ENCODE measurements around the gene PHF11. TPM values are rescaled to one million over a fixed set of nuclear protein-coding genes. Genes with fewer than 3 reads are reported as not detected.

PHF11 gene
- total RNA-seq, 2 experiments from 2014 or later: 121 to 123 TPM

GRCh38 chr13:49512578-49512977, 16.8 kb downstream of the PHF11 start:
- POLR2A ChIA-PET: no interaction called here
- Mint-ChIP-seq H3K9me3 (peaks cover 2% of the 10 kb centered on the region), H3K4me3 (no peak overlapping the region), H3K4me1 (peaks cover 8% of the 10 kb centered on the region), H3K27me3 (no peaks in the 10 kb centered on the region), H3K27ac (peak overlapping the region; percentile 58), H3K36me3 (peaks cover 46% of the 10 kb centered on the region)
- ATAC-seq (ENCODE audit: low read depth) (no peak), DNase-seq (no peak)

GRCh38 chr13:49516467-49516866, 20.7 kb downstream of the PHF11 start:
- no peaks in the 10 kb centered on the region for H3K9me3 Mint-ChIP-seq
- DNase-seq: no peak
- no peaks in the 10 kb centered on the region for H3K27me3 Mint-ChIP-seq
- ATAC-seq (ENCODE audit: low read depth): no peak
- H3K27ac Mint-ChIP-seq: no peak overlapping the region
- POLR2A ChIA-PET: no interaction called here
- H3K4me1 Mint-ChIP-seq: peaks cover 2% of the 10 kb centered on the region
- peaks cover 37% of the 10 kb centered on the region for H3K36me3 Mint-ChIP-seq
- no peak overlapping the region for H3K4me3 Mint-ChIP-seq

GRCh38 chr13:49517461-49517860, 21.7 kb downstream of the PHF11 start:
- ATAC-seq (ENCODE audit: low read depth) (no peak), DNase-seq (no peak)
- H3K27me3 Mint-ChIP-seq: no peaks in the 10 kb centered on the region
- H3K36me3 Mint-ChIP-seq: peaks cover 34% of the 10 kb centered on the region
- H3K27ac Mint-ChIP-seq: no peak overlapping the region
- peaks cover 2% of the 10 kb centered on the region for H3K4me1 Mint-ChIP-seq
- POLR2A ChIA-PET: no interaction called here
- no peak overlapping the region for H3K4me3 Mint-ChIP-seq
- H3K9me3 Mint-ChIP-seq: no peaks in the 10 kb centered on the region

- Mint-ChIP-seq H3K27ac (no peak overlapping the region), H3K27me3 (no peaks in the 10 kb centered on the region), H3K4me1 (peaks cover 7% of the 10 kb centered on the region), H3K9me3 (no peaks in the 10 kb centered on the region), H3K4me3 (no peak overlapping the region), H3K36me3 (peaks cover 14% of the 10 kb centered on the region)
- DNase-seq (no peak), ATAC-seq (ENCODE audit: low read depth) (no peak)
- POLR2A ChIA-PET: no interaction called here
These were observed 25.5 kb downstream of the PHF11 start for GRCh38 chr13:49521224-49521623.

GRCh38 chr13:49524740-49525501, 29.2 kb downstream of the PHF11 start:
- no peak overlapping the region for H3K4me3 Mint-ChIP-seq
- DNase-seq (no peak), ATAC-seq (ENCODE audit: low read depth) (no peak)
- no peak overlapping the region for H3K27ac Mint-ChIP-seq
- H3K36me3 Mint-ChIP-seq: peaks cover 16% of the 10 kb centered on the region
- peaks cover 5% of the 10 kb centered on the region for H3K4me1 Mint-ChIP-seq
- H3K9me3 Mint-ChIP-seq: no peaks in the 10 kb centered on the region
- POLR2A ChIA-PET: interaction anchor here (0.7 to 1.0 kb wide), 2 partner anchors 14 to 60 kb away, joined by 3 to 4 read pairs; no protein-coding TSS in a partner anchor
- H3K27me3 Mint-ChIP-seq: no peaks in the 10 kb centered on the region

- Mint-ChIP-seq H3K36me3 (peaks cover 27% of the 10 kb centered on the region), H3K27ac (no peak overlapping the region), H3K27me3 (no peaks in the 10 kb centered on the region), H3K9me3 (no peaks in the 10 kb centered on the region), H3K4me3 (no peak overlapping the region), H3K4me1 (peaks cover 5% of the 10 kb centered on the region)
- POLR2A ChIA-PET: no interaction called here
- DNase-seq: no peak
- no peak for ATAC-seq (ENCODE audit: low read depth)
These were observed 31.4 kb downstream of the PHF11 start for GRCh38 chr13:49527123-49527522.

GRCh38 chr13:49528161-49528560, 32.4 kb downstream of the PHF11 start:
- H3K36me3 Mint-ChIP-seq: peaks cover 33% of the 10 kb centered on the region
- no peak overlapping the region for H3K4me3 Mint-ChIP-seq
- H3K4me1 Mint-ChIP-seq: peaks cover 12% of the 10 kb centered on the region
- no peak for ATAC-seq (ENCODE audit: low read depth)
- no peak overlapping the region for H3K27ac Mint-ChIP-seq
- no peaks in the 10 kb centered on the region for H3K27me3 Mint-ChIP-seq
- POLR2A ChIA-PET: no interaction called here
- no peak for DNase-seq
- no peaks in the 10 kb centered on the region for H3K9me3 Mint-ChIP-seq

GRCh38 chr13:49530457-49530856, 34.7 kb downstream of the PHF11 start:
- no peaks in the 10 kb centered on the region for H3K27me3 Mint-ChIP-seq
- H3K4me1 Mint-ChIP-seq: peaks cover 12% of the 10 kb centered on the region
- H3K9me3 Mint-ChIP-seq: no peaks in the 10 kb centered on the region
- H3K27ac Mint-ChIP-seq: no peak overlapping the region
- no peak for ATAC-seq (ENCODE audit: low read depth)
- H3K4me3 Mint-ChIP-seq: no peak overlapping the region
- POLR2A ChIA-PET: interaction anchor here (0.6 kb wide), 1 partner anchor 56 kb away, joined by 3 read pairs; no protein-coding TSS in a partner anchor
- peaks cover 43% of the 10 kb centered on the region for H3K36me3 Mint-ChIP-seq
- no peak for DNase-seq

- ATAC-seq (ENCODE audit: low read depth): no peak
- no peaks in the 10 kb centered on the region for H3K27me3 Mint-ChIP-seq
- H3K4me1 Mint-ChIP-seq: peaks cover 12% of the 10 kb centered on the region
- POLR2A ChIA-PET: no interaction called here
- no peak overlapping the region for H3K27ac Mint-ChIP-seq
- peak overlapping the region; percentile 26 for H3K4me3 Mint-ChIP-seq
- no peaks in the 10 kb centered on the region for H3K9me3 Mint-ChIP-seq
- no peak for DNase-seq
- peaks cover 45% of the 10 kb centered on the region for H3K36me3 Mint-ChIP-seq
These were observed 36.8 kb downstream of the PHF11 start for GRCh38 chr13:49532593-49532992.

- Mint-ChIP-seq H3K36me3 (peaks cover 50% of the 10 kb centered on the region), H3K27me3 (no peaks in the 10 kb centered on the region), H3K4me1 (peaks cover 12% of the 10 kb centered on the region), H3K4me3 (peak overlapping the region; percentile 26), H3K9me3 (no peaks in the 10 kb centered on the region), H3K27ac (no peak overlapping the region)
- POLR2A ChIA-PET: no interaction called here
- DNase-seq (no peak), ATAC-seq (ENCODE audit: low read depth) (no peak)
These were observed 37.3 kb downstream of the PHF11 start for GRCh38 chr13:49533011-49533410.

GRCh38 chr13:49533591-49534269, 38.0 kb downstream of the PHF11 start:
- Mint-ChIP-seq H3K4me3 (no peak overlapping the region), H3K36me3 (peaks cover 51% of the 10 kb centered on the region), H3K9me3 (no peaks in the 10 kb centered on the region), H3K27me3 (no peaks in the 10 kb centered on the region), H3K4me1 (peaks cover 12% of the 10 kb centered on the region), H3K27ac (no peak overlapping the region)
- POLR2A ChIA-PET: no interaction called here
- DNase-seq (no peak), ATAC-seq (ENCODE audit: low read depth) (no peak)

- H3K27me3 Mint-ChIP-seq: no peaks in the 10 kb centered on the region
- H3K36me3 Mint-ChIP-seq: peaks cover 47% of the 10 kb centered on the region
- ATAC-seq (ENCODE audit: low read depth) (no peak), DNase-seq (no peak)
- no peak overlapping the region for H3K4me3 Mint-ChIP-seq
- POLR2A ChIA-PET: no interaction called here
- no peak overlapping the region for H3K27ac Mint-ChIP-seq
- no peaks in the 10 kb centered on the region for H3K9me3 Mint-ChIP-seq
- peaks cover 32% of the 10 kb centered on the region for H3K4me1 Mint-ChIP-seq
These were observed 40.6 kb downstream of the PHF11 start for GRCh38 chr13:49536144-49536873.

- no peak for ATAC-seq (ENCODE audit: low read depth)
- POLR2A ChIA-PET: interaction anchor here (1.3 to 2.0 kb wide), 2 partner anchors 13 to 94 kb away, joined by 3 to 14 read pairs; partner anchors contain the start of genes CAB39L and SETDB2
- no peaks in the 10 kb centered on the region for H3K9me3 Mint-ChIP-seq
- no peaks in the 10 kb centered on the region for H3K27me3 Mint-ChIP-seq
- H3K4me1 Mint-ChIP-seq: peaks cover 23% of the 10 kb centered on the region
- no peak for DNase-seq
- H3K4me3 Mint-ChIP-seq: no peak overlapping the region
- H3K36me3 Mint-ChIP-seq: peaks cover 38% of the 10 kb centered on the region
- no peak overlapping the region for H3K27ac Mint-ChIP-seq
These were observed 42.7 kb downstream of the PHF11 start for GRCh38 chr13:49538404-49538803.

All from activated naive CD8-positive, alpha-beta T cell treated with anti-CD3 and anti-CD28 coated beads, Interleukin-2, amount 10 ng/mL, durations not matched to agents 7 days and 5 days (primary cell).